HL-60 (cell line): ENCODE measurements around the gene SNRK.

Experiments used
- DNase-seq, 2 experiments: peaks; one replicate each; pipeline ENCODE4 v3.0.0-alpha.2; 2010 to 2020; ENCODE audit warnings: low read depth in 1 of 2, low spot score in 1 of 2
- H3K27ac ChIP-seq: fragments of 250-450 bp; sonication (Bioruptor Pico); replicated peaks from 2 replicates; pipeline ENCODE4 v1.5.1; 2020; ENCODE audit warnings: mild to moderate bottlenecking, moderate library complexity
- H3K27me3 ChIP-seq: fragments of 250-450 bp; sonication (Bioruptor Pico); 2 replicates; pipeline ENCODE4 v1.5.1; 2021; ENCODE audit warnings: mild to moderate bottlenecking, moderate library complexity; ENCODE audit not compliant: insufficient read depth, poor library complexity, severe bottlenecking
- H3K4me3 ChIP-seq: replicated peaks from 2 replicates; pipeline ENCODE4 v1.5.1; 2011; ENCODE audit warnings: mild to moderate bottlenecking, control low read depth, low read length; ENCODE audit not compliant: insufficient read depth
- CTCF ChIP-seq: IDR thresholded peaks from one replicate; pipeline ENCODE4 v1.5.1; 2011; ENCODE audit warnings: low read length, control low read depth, inconsistent platforms; ENCODE audit not compliant: insufficient read depth
- GABPA ChIP-seq: IDR thresholded peaks from 2 replicates; pipeline ENCODE4 v1.6.1; 2012; ENCODE audit warnings: low read depth
- POLR2AphosphoS5 ChIP-seq: IDR thresholded peaks from 2 replicates; pipeline ENCODE4 v1.6.1; 2012; ENCODE audit warnings: low read depth
- REST ChIP-seq: IDR thresholded peaks from 2 replicates; pipeline ENCODE4 v1.6.1; 2012; ENCODE audit warnings: low read depth; ENCODE audit not compliant: insufficient replicate concordance
- SPI1 ChIP-seq: IDR thresholded peaks from 2 replicates; pipeline ENCODE4 v1.6.1; 2012; ENCODE audit warnings: low read depth, mild to moderate bottlenecking, borderline replicate concordance

Gene SNRK

GRCh38 chr3:43260412-43260811 is 25.9 kb upstream of the SNRK start:
- Histone ChIP-seq H3K4me3 (no peak overlapping the region), H3K27me3 (no peaks in the 10 kb centered on the region), H3K27ac (no peak overlapping the region)
- no peak for DNase-seq
- TF ChIP-seq CTCF, result no peak
- TF ChIP-seq REST, result no peak
- TF ChIP-seq GABPA, result no peak
- TF ChIP-seq SPI1, result no peak
- TF ChIP-seq POLR2AphosphoS5, result no peak

- Histone ChIP-seq H3K27me3 (no peaks in the 10 kb centered on the region), H3K4me3 (no peak overlapping the region), H3K27ac (no peak overlapping the region)
- no peak for DNase-seq
- TF ChIP-seq POLR2AphosphoS5, result no peak
- no peak for TF ChIP-seq CTCF
- no peak for TF ChIP-seq REST
- no peak for TF ChIP-seq SPI1
- TF ChIP-seq GABPA, result no peak
Measured at GRCh38 chr3:43262194-43262593, 24.1 kb upstream of the SNRK start.

- no peak for DNase-seq
Measured at GRCh38 chr3:43266451-43266850, 19.9 kb upstream of the SNRK start.

GRCh38 chr3:43266995-43267394 is 19.3 kb upstream of the SNRK start:
- no peak overlapping the region for H3K4me3 ChIP-seq
- TF ChIP-seq REST, result no peak
- TF ChIP-seq CTCF, result no peak
- H3K27me3 ChIP-seq, result no peaks in the 10 kb centered on the region
- H3K27ac ChIP-seq, result no peak overlapping the region
- DNase-seq, result no peak

More at GRCh38 chr3:43266451-43266850, 19.9 kb upstream of the SNRK start:
- Histone ChIP-seq H3K4me3 (no peak overlapping the region), H3K27ac (no peak overlapping the region), H3K27me3 (no peaks in the 10 kb centered on the region)
- TF ChIP-seq SPI1, result no peak
